Occipital lobe (tissue), 3 donors: ENCODE results near the gene DPPA2. TPM values are rescaled to one million over a fixed set of nuclear protein-coding genes. Genes with fewer than 3 reads are reported as not detected.
A peak's percentile ranks its signal among the peaks of the same experiment; 100 is the strongest.

Experiments
- DNase-seq: peaks from one replicate; lab custom pipeline; 2025; lab: John Stamatoyannopoulos, UW
- small RNA-seq: library from RNA; depleted of rRNA; stranded (forward); fragments of <200 nt; gene quantifications from one replicate; pipeline ENCODE3, GENCODE V24; 2014
- total RNA-seq: library from RNA; depleted of rRNA; stranded (reverse); fragments of >200 nt; gene quantifications from one replicate; pipeline ENCODE4 v1.2.3, GENCODE V29; 2014

The DPPA2 gene
- total RNA-seq, 1 donor from 2014 or later: not detected

- DNase-seq: no peak
Measured at GRCh38 chr3:109325109-109325508, 8.8 kb upstream of the DPPA2 start.

DNA sequence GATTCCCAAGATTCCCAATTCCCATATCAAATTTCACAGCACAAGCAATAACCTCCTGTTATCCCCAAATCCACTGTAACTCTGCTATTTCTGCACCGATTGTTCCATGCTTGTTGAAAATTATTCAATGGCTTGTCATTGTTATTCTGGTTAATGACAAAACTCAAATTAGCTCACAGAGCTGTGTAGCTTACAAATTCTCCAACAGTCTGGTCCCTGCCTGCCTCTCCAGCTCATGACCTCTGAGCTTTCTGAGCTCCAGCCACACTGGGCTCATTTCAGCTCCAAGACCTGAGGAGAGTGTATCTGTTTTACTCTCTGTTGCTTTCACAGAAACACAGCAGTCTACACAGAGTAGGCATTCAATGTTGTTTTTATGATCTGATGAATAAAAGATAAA is 3.3 kb downstream of the DPPA2 start:
- no peak for DNase-seq

GRCh38 chr3:109297496-109297895 is 18.8 kb downstream of the DPPA2 start:
- no peak for DNase-seq

- DNase-seq: no peak
Measured at GRCh38 chr3:109284071-109284470, 32.2 kb downstream of the DPPA2 start.

GRCh38 chr3:109278546-109278945 is 37.8 kb downstream of the DPPA2 start:
- no peak for DNase-seq

DNA sequence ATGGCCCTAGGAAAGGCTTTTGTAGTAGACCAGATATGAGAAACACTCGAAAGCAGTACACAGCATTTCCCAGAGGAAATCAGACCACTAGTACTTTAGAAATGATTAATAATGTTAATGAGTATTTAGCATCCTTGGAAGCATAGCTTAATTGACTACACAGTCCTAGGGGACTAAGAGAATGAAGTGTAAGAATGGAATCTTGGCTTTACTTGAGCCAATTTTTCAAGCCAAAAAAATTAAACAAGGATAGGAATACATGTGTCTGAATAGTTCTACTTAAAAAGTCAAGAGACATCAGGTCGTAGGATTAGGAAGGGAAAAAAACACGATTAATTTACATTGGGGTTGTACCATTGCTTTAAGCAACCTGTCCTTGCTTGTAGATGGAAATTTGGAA is 38.2 kb downstream of the DPPA2 start:
- no peak for DNase-seq

DNA sequence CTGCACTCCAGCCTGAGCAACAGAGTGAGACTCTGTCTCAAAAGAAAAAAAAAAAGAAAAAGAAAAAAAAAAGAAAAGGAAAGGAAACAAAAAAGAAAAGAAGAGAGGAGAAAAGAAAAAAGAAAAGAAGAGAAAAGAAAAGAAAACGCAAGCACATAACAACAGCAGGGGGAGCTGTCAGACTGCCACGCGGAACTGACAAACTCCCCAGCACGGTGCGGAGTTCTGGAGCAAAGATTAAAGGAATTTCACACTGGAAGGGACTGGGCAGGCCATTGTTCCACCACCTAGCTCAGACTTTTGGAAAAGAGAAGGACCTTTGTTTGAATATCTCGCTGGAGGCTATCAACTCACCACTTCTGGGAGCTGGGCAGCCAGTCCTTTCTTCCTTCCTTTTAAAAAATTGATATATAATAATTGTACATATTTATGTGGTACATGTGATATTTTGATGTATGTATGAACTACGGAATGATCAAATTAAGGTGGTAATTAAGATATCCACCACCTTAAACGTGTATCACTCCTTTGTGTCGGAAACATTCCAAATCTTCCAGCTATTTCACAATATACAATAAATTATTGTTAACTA is 40.5 kb downstream of the DPPA2 start:
- DNase-seq: peak; percentile 1

DNA sequence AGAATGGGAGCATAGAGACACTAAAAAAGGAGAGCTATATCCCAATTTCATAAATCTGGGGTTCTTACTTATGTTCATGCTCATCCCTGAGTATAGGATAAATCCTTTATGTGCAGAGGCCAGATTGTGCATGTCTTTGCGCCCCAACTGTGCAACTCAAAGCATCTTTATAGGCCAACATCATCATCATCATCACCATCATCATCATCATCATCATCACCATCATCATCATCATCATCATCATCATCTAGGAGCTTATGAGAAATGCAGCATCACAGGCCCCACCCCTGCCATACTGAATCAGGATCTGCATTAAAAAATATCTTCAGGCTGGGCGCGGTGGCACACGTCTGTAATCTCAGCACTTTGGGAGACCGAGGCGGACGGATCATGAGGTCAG is 45.5 kb downstream of the DPPA2 start:
- DNase-seq: no peak

DNA sequence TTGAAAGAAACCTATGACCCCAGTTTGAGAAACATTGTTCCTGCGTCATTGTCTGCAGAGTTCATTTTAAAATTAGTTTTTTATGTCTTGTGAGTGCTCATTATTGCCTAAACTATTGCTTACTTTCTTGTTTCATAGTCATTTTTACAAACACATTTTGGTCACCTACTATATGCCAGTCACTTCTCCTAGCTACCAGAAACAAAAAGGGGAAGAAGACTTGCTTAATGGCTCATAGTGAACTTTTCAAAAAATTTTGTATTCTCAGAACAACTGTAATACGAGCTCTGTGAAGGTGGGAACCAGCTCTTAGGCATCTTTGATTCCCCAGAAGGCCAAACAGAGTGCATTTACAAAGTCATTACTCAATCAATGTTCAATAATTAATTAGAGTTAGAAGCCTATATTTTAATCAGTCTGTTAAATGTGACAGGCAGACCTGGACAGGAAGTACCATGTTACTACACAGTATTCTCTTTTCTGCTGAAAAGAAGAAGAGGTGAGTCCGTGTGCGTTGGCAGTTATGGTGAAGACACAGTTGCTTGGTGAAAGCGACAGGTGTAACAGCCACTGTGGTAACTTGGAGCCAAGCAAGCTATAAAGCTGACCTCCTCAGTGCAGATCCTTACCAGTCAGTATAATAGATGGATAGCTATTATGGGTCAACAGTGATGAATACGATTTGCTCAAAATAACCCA is 46.6 kb downstream of the DPPA2 start:
- DNase-seq: no peak

DNA sequence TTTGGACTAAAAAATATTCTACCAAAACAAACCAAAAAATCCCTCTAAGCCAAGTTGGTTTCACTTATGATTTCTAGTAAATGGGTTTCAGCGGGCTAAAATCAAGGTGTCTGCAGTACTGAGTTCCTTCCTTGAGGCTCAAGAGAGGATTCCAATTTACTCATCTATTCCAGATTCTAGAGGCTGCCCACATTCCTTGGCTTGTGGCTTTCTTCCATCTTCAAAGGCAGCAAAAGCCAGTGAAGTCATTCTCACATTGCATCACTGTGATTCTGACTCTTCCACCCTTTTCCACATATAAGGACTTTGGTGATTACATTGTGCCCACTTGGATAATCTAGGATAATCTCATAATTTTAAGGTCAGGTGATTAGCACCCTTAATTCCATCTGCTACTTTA is 48.1 kb downstream of the DPPA2 start:
- DNase-seq: no peak

GRCh38 chr3:109265295-109265694 is 51.0 kb downstream of the DPPA2 start:
- DNase-seq: no peak

DNA sequence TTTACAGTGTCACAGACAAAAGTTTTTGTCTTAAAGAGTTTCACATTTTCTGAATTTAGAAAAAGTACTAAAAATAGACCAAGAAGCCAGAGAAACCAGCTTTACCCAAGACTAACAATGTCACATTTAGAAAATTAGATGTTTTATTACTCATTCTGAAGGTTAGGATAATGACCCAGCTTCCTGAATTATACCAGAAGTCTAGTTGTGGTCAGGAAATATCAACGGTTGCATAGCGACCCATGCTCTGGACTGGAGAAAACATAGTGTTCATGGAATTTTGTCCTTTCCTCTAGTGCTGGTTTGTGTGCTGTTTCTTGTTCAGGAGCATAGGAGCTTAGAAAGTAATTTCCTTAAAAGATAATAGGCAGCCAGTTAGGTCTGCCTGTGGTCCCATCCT is 59.0 kb downstream of the DPPA2 start:
- no peak for DNase-seq

DNA sequence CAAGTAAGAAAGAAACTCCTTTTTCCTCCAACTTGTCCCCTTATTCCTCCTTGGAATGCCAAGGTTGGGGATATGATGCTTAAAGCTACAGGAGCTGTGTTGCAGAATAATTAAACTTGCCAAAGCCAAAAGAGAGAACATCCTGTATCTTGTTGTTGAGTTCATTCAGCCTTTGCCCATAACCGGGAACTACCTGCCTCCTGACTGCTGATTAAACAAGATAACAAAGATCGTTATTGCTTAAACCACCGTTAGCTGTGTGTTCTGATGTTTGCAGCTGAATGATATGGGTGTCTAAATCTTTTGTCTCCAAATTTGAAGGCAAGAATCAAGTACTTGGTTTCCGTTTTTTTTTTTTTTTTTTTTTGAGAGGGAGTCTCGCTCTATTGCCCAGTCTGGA is 61.5 kb downstream of the DPPA2 start:
- no peak for DNase-seq

- no peak for DNase-seq
Measured at GRCh38 chr3:109252641-109253040, 63.7 kb downstream of the DPPA2 start.

Small RNA genes lying within 50 kb of the gene (small RNA-seq; reads per million reads assigned to genes)
- gene AC124945.1 (not detected), gene RF00017 (not detected)

Other genes with a start within 250 kb of the DPPA2 start
- gene MORC1, start 198.4 kb downstream of the DPPA2 start, total RNA-seq: 0.31 TPM
- not detected for gene C3orf85, start 179.8 kb downstream of the DPPA2 start, total RNA-seq
- gene DPPA4, start 21.0 kb upstream of the DPPA2 start, total RNA-seq: under 0.01 TPM